Rectal smooth muscle tissue (tissue), 1 donor: ENCODE data around the gene ZBTB25.

Experiments used
- H3K27ac ChIP-seq: one replicate; pipeline ENCODE4 v1.7.0; 2013; ENCODE audit warnings: low read depth, low read length, inconsistent platforms
- H3K27me3 ChIP-seq: one replicate; pipeline ENCODE4 v1.7.0; 2013; ENCODE audit warnings: low read length; ENCODE audit not compliant: control insufficient read depth, insufficient read depth
- H3K36me3 ChIP-seq: one replicate; pipeline ENCODE4 v1.7.0; 2013; ENCODE audit warnings: low read length; ENCODE audit not compliant: control insufficient read depth, insufficient read depth
- H3K4me1 ChIP-seq: one replicate; pipeline ENCODE4 v1.7.0; 2013; ENCODE audit warnings: low read length; ENCODE audit not compliant: control insufficient read depth, insufficient read depth
- H3K4me3 ChIP-seq: one replicate; pipeline ENCODE4 v1.7.0; 2013; ENCODE audit warnings: low read length
- H3K9ac ChIP-seq: one replicate; pipeline ENCODE4 v1.7.0; 2013; ENCODE audit warnings: low read length

ZBTB25 gene

GRCh38 chr14:64493455-64493854 is 10.2 kb downstream of the ZBTB25 start:
- no peak overlapping the region for H3K4me3 ChIP-seq
- no peaks in the 10 kb centered on the region for H3K27me3 ChIP-seq
- H3K27ac ChIP-seq, result no peak overlapping the region
- no peaks in the 10 kb centered on the region for H3K4me1 ChIP-seq
- no peak overlapping the region for H3K9ac ChIP-seq
- no peaks in the 10 kb centered on the region for H3K36me3 ChIP-seq

DNA sequence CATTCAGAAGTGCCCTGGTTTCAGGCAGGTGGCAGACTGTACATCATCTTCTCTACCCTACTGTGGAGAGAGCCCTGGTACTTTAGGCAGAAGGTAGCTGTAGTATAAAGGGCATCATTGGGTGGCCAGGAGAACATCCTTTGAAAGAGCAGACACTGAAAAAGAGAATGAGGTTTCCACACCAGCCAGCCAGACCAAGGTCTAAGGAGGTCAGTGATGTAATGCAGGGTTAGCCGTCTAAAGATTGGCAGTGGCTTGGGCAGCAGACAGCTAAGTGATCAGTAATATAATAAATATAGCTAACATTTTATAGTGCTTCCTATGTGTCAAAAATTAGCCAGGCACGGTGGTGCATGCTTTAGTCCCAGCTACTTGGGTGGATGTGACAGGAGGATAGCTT is 12.0 kb downstream of the ZBTB25 start:
- no peaks in the 10 kb centered on the region for H3K27me3 ChIP-seq
- H3K36me3 ChIP-seq, result peaks cover 3% of the 10 kb centered on the region
- H3K27ac ChIP-seq, result no peak overlapping the region
- no peaks in the 10 kb centered on the region for H3K4me1 ChIP-seq
- H3K9ac ChIP-seq, result no peak overlapping the region
- no peak overlapping the region for H3K4me3 ChIP-seq

DNA sequence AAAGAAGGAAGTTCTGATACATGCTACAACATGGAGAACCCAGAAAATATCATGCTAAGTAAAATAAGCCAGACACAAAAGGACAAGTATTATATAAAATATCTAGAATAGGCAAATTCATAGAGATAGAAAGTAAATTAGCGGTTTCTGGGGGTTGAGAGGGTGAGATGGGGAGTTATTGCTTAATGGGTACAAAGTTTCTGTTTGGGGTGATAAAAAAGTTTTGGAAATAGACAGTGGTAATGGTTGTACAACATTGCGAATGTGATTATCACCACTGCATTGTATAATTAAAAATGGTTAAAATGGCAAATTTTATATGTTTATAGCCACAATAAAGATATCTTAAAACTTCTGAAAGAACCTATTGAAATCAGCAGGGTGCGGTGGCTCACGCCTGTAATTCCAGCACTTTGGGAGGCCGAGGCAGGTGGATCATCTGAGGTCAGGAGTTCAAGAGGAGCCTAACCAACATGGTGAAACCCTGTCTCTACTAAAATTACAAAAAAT is 15.0 kb downstream of the ZBTB25 start:
- no peak overlapping the region for H3K27ac ChIP-seq
- no peak overlapping the region for H3K4me3 ChIP-seq
- H3K27me3 ChIP-seq, result no peaks in the 10 kb centered on the region
- no peaks in the 10 kb centered on the region for H3K4me1 ChIP-seq
- H3K36me3 ChIP-seq, result peaks cover 3% of the 10 kb centered on the region
- no peak overlapping the region for H3K9ac ChIP-seq

DNA sequence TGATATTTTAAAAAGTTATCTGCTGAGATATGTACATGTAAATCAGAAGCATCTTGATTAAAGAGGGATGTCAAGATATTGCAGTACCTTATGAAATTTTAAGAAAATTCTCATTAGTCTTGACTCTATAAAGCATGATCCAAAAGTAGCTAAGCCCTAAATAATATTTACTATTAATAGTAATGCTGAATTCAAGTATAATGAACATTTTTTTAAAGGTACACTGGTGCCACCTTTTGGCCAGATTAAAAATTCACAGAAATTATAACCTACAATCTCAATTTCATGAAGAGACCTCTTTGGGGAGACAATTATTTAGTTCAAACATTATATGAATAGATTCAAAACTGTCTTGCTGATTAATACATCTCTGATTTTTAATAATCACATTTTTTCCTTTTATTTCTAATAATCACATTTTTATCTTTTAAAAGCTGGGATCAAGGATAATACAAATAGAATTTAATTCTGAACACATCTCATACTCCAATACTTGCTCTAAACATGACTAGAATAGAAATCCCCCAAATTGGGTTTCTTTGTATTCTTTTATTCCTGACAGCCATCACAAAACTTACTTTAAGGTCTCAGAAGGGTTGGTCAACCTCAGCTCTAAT is 24.9 kb downstream of the ZBTB25 start:
- H3K4me3 ChIP-seq, result no peak overlapping the region
- H3K4me1 ChIP-seq, result no peaks in the 10 kb centered on the region
- H3K36me3 ChIP-seq, result no peaks in the 10 kb centered on the region
- no peak overlapping the region for H3K9ac ChIP-seq
- no peak overlapping the region for H3K27ac ChIP-seq
- H3K27me3 ChIP-seq, result no peaks in the 10 kb centered on the region

DNA sequence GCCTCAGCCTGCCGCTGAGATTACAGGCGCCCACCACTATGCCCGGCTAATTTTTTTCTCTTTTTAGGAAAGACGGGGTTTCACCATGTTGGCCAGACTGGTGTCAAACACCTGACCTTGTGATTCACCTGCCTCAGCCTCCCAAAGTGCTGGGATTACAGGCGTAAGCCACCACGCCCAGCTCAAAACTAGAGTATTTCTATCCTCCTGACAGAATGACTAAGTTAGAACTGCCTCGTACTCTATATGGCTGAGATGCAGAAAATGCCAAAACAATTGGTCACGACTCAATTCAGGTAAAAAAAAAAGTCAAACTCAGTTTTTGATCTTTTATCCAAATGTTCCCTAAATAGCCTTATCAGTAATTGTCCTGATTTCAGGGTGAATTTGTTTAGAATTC is 27.2 kb downstream of the ZBTB25 start:
- no peak overlapping the region for H3K27ac ChIP-seq
- H3K36me3 ChIP-seq, result no peaks in the 10 kb centered on the region
- H3K4me1 ChIP-seq, result no peaks in the 10 kb centered on the region
- H3K27me3 ChIP-seq, result no peaks in the 10 kb centered on the region
- no peak overlapping the region for H3K4me3 ChIP-seq
- H3K9ac ChIP-seq, result no peak overlapping the region

DNA sequence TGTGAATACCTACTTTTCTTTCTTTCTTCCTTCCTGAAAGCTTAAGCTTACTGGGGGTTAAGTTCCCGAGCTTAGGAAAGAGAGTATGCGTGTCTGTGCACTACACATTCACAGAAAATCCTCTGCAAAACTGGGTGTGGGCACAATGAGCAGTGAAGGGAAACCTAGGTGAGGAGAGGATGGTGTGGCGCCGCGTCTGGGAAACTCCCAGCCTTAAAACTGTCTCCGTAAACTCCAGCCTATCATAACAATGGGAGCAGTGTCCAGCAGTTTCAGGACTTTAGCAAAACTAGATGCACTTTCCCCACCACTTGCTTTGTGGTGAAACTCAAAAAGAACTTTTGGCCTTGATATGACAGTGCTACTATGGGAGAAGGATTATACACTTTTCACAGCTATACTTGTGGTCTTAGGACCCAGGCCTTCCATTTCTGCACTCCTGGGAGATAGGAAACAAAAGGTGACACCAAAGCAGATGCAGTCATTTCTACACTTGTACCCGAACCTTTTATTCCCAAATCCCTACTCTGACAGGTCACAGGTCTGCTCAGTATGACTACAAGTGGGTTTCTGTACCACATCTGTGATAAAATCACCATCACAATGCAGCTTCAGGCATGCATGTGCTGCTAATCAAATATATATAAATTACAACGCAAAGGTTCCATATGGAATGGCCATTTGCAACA is 27.9 kb downstream of the ZBTB25 start:
- Histone ChIP-seq H3K36me3 (no peaks in the 10 kb centered on the region), H3K27me3 (no peaks in the 10 kb centered on the region), H3K27ac (no peak overlapping the region), H3K4me3 (no peak overlapping the region), H3K9ac (no peak overlapping the region), H3K4me1 (no peaks in the 10 kb centered on the region)

- no peak overlapping the region for H3K4me3 ChIP-seq
- no peak overlapping the region for H3K27ac ChIP-seq
- H3K9ac ChIP-seq, result no peak overlapping the region
Observed at GRCh38 chr14:64474698-64475097, 28.9 kb downstream of the ZBTB25 start.

DNA sequence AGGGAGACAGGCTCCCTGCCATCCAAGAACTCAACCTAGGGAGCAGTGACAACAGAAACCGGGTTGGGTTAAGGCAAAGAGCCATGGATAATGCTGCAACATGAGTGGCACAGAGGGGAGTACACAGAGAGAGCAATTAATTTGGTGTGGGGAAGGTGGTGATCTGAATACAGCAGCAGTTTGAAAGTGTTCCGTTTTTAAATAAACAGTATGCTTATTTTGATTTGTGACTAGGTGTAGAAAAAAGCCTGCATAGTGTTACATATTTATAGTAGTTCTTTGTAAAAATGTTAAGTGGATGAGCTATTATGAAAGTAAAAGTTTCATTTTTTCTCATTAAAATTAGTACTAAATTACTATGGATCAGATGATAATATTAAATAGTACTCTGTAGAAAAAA is 29.6 kb downstream of the ZBTB25 start:
- H3K27me3 ChIP-seq, result no peaks in the 10 kb centered on the region
- no peaks in the 10 kb centered on the region for H3K36me3 ChIP-seq
- H3K4me1 ChIP-seq, result no peaks in the 10 kb centered on the region
- no peak overlapping the region for H3K9ac ChIP-seq
- H3K4me3 ChIP-seq, result no peak overlapping the region
- H3K27ac ChIP-seq, result no peak overlapping the region

More at GRCh38 chr14:64474698-64475097, 28.9 kb downstream of the ZBTB25 start:
- H3K4me1 ChIP-seq, result no peaks in the 10 kb centered on the region
- H3K36me3 ChIP-seq, result no peaks in the 10 kb centered on the region
- no peaks in the 10 kb centered on the region for H3K27me3 ChIP-seq

DNA sequence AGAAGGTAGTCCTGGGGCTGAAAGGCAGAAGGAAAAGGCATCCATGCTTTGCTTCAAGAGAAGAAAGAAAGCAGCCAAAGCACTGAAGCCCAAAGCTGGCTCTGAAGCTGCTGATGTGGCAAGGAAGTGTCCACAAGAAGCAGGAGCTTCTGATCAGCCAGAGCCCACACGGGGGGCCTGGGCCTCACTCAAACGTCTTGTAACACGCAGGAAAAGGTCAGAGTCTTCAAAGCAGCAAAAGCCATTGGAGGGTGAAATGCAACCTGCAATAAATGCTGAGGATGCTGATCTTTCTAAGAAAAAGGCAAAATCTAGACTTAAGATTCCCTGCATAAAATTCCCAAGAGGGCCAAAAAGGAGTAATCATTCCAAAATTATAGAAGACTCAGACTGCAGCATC is 35.2 kb downstream of the ZBTB25 start:
- no peak overlapping the region for H3K27ac ChIP-seq
- H3K4me3 ChIP-seq, result no peak overlapping the region

GRCh38 chr14:64467566-64467965 is 36.1 kb downstream of the ZBTB25 start:
- no peak overlapping the region for H3K27ac ChIP-seq
- no peaks in the 10 kb centered on the region for H3K27me3 ChIP-seq
- no peak overlapping the region for H3K4me3 ChIP-seq
- peaks cover 4% of the 10 kb centered on the region for H3K4me1 ChIP-seq
- H3K9ac ChIP-seq, result no peak overlapping the region
- H3K36me3 ChIP-seq, result no peaks in the 10 kb centered on the region

More for the DNA sequence above, 35.2 kb downstream of the ZBTB25 start:
- peaks cover 4% of the 10 kb centered on the region for H3K4me1 ChIP-seq
- H3K27me3 ChIP-seq, result no peaks in the 10 kb centered on the region
- no peak overlapping the region for H3K9ac ChIP-seq
- H3K36me3 ChIP-seq, result no peaks in the 10 kb centered on the region

DNA sequence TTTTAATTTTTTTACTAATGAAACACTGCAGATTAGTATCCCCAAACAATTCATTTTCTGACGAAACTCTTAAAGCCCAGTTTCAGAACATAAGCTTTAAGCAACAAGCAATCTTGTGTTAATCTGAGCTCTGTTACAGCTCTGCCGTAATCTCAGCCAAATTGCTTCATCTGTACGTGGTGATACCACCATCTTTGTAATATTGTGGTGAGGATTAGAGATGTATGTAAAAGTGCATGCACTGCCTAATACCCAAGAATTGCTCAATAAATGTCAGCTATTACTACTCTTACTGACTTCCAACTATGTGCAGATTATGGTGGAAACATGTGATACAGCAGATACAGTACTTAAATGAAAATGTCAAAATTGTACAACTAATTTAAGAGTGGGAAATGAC is 36.5 kb downstream of the ZBTB25 start:
- Histone ChIP-seq H3K36me3 (no peaks in the 10 kb centered on the region), H3K9ac (no peak overlapping the region), H3K27me3 (no peaks in the 10 kb centered on the region), H3K27ac (no peak overlapping the region), H3K4me1 (peaks cover 4% of the 10 kb centered on the region), H3K4me3 (no peak overlapping the region)

DNA sequence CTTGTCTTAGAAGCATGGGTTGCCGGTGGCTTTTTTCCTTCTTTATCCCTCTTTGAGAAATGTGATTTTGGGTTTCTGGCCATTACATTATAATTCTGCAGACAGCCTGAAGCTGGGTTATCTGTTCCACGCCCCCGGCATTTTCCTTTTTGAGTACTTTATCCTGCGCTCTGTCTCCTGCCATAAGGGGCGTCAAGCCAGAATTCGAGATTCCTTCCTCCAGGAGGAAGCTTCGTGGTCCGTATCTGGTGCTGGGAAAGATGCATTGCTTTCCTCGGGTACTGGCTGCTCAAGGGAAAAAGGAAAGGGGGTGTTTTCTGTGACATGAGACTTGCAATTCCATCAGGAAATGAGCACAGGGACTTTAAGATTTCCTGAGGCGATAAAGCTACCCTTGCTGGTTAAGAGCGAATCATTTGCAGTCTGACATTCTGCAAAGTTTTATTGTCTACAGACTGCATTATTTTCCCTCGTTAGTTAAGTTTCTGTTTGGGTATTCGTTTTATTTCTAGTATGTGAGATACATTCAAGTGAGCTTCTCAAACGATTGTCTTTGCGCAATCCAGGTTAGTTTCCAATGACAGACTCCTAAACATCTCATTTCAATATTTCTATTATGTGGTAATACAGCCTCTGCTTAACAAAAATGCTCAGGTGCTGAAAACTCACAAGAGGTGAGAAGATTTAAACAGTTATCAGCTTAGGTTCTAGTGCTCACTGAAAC is 37.6 kb downstream of the ZBTB25 start:
- peak overlapping the region; percentile 57 for H3K27ac ChIP-seq
- no peaks in the 10 kb centered on the region for H3K27me3 ChIP-seq
- H3K4me3 ChIP-seq, result peak overlapping the region; percentile 87
- no peaks in the 10 kb centered on the region for H3K36me3 ChIP-seq
- H3K9ac ChIP-seq, result peak overlapping the region; percentile 58
- H3K4me1 ChIP-seq, result peaks cover 4% of the 10 kb centered on the region
